GM18520 (cell line): Measurements from ENCODE around the gene KIF26A.

ENCODE experiments used
- ATAC-seq: cut with Tn5 transposase; IDR thresholded peaks from one replicate; pipeline ENCODE4 v1.9.1; 2021; ENCODE audit not compliant: unreplicated experiment

KIF26A gene

DNA sequence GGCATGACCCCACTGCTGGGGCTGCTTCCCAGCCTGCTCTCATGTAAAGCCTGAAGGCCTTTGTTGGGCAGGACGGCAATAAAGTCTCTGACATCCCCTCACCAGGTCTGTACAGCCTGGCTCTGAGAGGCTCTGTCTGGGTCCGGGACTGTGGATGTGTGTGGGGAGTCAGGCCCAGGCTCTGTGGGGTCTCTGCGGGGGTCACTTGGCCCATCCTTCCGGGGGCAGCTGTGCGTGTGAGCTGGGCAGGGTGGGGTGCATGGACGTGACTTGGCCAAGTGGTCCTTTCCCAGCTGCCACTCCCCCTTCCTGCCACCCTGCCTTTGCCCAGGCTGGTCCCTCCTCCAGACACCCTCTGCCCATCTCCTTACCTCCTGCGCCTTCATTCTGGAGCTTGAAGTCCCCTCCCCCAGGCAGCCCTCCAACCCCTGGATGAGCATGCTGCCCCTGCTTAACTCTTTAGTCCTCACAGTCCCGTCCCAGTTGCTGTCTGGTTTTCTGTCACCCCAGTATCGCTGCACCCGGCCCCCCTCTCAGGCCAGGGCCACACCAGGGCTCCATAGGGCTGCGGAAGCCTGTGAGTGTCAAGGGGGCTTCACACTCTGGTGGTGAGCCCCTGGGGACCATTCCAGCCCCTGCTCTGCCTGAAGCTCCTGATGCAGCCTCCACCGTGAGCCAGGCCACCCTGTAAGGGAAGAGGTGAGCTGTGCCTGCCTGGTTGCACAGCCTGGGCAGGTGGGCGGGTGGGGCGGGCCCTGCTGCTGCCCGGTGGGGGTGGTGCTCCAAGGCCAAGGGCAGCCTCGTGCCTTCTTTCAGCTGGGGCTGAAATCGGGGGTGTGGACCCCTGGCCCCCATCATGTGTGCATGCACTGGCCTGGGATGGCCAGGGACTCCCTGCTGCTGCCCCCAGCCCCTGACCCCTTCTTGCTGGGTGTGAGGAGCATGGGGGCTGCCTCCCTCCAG is 25.5 kb upstream of the KIF26A start:
- ATAC-seq, result no peak

DNA sequence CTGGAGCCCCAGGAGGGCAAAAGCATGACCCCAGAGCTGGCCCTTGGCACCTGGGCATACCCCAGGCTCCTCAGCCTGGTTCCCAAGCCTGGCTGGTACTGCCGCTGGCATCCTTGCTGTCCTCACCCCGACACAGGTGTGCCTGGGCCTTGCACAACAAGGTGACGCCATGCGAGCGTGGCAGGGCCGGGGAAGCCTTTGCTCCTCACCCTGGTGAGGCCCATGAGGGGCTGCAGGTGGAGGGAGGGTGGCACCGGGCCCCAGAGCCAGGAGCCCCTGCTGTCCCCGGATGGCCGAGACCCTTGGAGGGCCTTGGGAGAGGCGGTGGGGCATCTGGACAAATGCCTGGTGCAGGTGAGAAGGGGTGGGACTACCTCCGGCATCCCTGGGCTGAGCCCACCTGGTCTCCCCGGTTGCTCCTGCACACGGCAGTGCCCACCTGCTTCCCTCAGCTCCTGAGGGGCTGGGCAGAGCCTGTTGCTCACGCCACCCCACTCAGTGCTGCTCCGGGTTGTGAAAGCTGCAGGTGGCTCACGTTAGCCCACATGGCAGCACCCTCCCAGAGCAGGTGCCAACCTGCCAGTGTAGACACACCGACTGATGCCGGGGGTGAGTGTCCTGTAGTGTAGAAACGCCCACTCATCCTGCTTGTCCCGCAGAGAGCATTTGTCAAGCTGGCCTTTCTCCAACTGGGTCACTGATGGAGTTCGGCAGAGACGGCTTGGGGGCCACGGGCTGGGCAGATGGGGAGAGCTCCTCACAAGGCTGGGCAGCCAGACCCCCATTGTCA is 24.6 kb upstream of the KIF26A start:
- no peak for ATAC-seq

DNA sequence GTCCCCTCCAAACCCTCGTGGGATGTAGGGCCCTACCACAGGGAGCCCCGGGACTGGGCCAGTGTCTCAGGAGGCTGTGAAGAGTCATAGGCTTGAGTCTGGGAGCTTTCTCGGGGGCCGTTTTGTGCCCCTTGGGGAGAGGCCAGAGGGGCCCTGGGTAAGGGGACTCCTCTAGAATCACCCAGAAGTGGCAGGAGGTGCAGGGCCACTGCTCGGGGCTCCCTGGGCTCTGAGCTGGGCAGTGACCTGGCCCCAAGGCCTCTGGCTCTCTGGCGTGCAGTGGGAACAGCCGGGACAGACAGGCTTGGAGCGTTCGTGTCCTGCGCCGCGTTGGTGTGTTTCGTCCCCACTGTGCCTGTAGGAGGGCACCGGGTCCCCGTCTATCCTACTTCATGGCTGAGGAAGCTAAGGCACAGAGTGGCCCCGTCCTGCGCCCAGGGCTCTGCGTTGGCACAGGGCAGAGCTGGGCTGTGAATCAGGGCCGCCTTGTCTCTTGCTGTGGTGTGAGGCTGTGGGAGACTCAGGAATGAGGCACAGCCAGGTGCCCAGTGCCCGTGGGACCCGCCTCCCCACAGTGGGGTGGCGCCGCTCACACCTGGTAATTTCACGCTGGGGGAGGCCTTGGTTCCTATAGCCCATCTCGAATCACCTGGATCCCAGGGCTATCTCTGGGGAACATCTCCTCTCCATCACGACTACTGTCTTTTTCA is 23.8 kb upstream of the KIF26A start:
- ATAC-seq, result no peak

DNA sequence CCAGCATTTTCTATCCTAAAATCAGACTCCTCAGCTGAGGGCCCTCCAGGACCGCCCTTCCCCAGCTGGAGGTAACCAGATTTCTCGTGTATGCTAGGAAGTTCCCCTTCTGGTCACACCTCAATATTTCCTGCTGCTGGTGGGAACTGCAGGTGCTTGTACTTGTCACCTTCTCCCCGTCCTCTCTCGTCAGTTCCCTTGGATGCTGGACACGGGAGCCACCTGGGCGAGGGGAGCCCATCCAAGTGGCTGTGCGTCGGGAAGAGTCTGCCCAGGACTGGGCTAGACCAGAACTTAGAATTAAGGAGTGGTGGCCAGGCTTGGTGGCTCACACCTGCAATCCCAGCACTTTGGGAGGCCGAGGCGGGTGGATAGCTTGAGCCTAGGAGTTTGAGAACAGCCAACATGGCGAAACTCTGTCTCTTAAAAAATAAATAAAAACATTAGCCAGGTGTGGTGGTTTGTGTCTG is 23.2 kb upstream of the KIF26A start:
- ATAC-seq, result no peak

GRCh38 chr14:104115691-104116287 is 22.6 kb upstream of the KIF26A start:
- ATAC-seq, result no peak

GRCh38 chr14:104116288-104116755 is 22.1 kb upstream of the KIF26A start:
- no peak for ATAC-seq

DNA sequence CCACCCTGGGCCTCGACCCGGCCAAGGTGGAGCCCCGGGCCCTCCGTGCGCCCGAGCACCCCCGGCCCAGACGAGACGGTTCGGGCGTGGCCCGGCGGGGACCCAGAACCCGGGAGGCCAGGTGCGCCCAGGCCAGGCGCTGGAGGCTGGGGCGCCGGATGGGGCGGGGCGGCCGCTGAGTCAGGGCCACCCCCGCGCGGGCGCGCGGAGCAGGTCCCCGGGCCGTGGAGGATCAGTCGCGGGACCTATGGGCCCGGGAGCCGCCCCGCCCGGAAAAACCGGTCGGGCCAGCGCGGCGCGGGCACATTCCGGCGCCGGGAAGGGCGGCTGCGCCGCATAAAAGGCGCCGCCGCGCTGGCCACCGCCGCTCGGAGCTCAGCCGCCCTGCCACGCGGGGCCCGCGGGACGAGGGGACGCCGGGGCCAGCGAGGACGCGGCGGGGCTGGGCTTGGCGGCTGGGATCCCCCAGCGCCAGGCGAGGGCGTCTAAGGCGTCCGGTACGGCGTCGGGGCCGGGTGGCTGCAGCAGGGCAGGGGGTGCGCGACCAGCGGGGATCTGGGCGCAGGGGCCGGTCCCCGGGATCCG is 21.5 kb upstream of the KIF26A start:
- no peak for ATAC-seq

GRCh38 chr14:104117341-104118005 is 20.9 kb upstream of the KIF26A start:
- no peak for ATAC-seq

GRCh38 chr14:104118006-104118844 is 20.2 kb upstream of the KIF26A start:
- no peak for ATAC-seq

GRCh38 chr14:104119119-104119487 is 19.3 kb upstream of the KIF26A start:
- ATAC-seq, result no peak

DNA sequence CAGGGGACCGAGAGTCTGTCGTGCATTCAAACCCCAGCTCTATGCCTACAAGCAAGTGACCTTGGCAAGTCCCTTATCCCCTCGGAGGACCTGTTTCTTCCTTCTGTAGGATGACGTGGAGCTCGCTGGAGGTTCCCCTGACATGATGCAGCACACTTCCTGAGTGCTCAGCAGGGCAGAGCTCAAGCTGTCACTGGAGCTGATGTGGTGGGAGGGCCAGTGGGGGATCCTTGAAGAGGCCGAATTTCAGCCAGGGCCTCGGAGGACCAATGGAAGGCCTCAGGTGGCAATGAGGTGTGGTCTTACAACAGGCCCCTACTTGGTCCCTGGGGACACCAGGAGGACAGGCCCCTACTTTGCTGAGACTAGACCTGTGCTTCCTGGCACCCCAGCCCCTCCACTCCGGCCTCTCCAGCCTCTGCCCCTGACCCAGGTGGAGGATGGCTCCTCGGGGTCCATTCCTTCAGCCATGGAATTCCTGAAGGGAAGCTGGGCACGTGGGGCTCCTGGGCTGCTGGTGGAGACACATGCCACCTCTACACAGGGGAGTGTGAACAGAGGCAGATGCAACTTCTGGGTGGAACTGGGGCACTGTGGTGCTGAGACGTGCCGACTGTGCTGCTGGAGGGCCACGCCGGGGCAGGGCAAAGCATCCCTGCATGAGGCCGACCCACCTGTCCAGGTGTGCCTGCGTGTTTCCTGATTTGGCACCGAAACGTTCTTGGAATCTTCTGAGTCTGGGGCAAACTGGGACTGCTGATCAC is 18.7 kb upstream of the KIF26A start:
- ATAC-seq, result no peak

DNA sequence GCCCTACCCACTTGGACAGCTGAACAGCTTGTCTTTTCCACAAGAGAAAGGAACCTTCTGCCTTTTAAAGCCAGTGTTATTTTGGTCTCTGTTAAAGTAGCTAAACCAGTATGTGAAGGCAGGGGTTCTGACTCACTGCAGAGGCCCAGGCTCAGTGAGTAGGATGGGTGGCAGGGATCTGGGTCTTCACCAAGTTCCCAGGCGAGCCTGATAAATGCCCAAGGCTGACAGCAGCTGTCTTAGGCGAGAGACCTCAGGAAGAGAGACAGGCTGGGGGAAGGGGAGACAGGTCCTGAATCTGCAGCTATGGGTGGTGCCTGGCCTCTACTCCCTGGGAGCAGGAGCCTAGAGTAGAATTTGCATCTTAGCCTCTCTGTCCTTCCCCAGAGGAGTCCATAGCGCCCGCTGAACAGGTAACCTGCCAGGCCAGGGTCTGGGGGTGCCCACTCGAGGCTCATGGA is 18.1 kb upstream of the KIF26A start:
- no peak for ATAC-seq

DNA sequence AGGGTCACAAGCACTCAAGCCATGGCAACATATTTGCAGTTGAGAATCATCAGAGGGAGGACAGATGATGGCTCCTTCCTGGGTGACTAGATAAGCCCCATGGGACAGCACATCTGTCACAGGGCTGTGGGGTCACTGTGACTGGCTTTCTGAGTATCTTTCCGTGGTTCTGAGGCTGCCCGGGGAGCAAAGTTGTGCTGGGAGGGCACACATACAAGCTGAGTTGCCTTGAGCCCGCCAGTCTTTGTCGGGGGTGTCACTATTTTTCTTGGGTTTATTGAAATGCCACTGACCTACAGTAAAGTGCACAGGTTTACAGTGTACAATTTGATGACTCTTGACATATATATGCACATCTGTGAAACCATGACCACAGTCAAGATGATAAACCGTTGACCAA is 17.2 kb upstream of the KIF26A start:
- ATAC-seq, result no peak

DNA sequence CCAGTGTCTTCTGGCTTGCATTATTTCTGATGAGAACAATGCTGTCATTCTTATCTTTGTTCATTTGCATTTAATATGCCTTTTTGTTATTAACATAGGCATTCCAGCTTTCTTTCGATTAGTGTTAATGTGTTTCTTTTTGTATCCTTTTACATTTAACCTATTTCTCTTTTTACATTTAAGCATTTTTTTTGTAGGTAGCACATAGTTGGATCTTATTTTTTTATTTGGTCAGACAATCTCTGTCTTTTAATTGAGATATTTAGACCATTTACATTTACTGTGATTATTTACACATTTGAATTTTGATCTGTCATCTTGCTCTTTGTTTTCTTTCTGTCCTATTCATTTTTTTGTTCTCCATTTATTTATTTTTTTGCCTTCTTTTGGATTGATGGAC is 14.5 kb upstream of the KIF26A start:
- ATAC-seq, result no peak

- ATAC-seq, result no peak
Measured at GRCh38 chr14:104125011-104125410, 13.4 kb upstream of the KIF26A start.

GRCh38 chr14:104126753-104127152 is 11.6 kb upstream of the KIF26A start:
- no peak for ATAC-seq

DNA sequence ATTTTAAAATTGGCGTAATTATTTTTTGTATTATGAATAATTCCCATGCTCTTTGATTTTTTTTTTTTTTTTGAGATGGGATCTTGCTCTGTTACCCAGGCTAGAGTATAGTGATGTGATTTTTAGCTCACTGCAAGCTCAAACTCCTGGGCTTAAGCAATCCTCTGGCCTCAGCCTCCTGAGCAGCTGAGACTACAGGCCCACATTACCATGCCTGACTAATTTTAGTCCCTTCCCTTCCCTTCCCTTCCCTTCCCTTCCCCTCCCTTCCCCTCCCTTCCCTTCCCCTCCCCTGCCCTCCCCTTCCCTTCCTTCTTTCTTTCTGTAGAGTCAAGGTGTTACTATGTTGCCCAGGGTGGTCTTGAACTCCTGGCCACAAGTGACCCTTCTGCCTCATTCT is 9.4 kb upstream of the KIF26A start:
- no peak for ATAC-seq

- ATAC-seq, result no peak
Measured at GRCh38 chr14:104129556-104129955, 8.8 kb upstream of the KIF26A start.
